Activated CD4-positive, CD25-positive, alpha-beta regulatory T cell treated with anti-CD3 and anti-CD28 coated beads, Interleukin-2, amount 50 U/mL, for 24 hours (primary cell): ENCODE results near the gene GPR153.
"Not testable (repeated sequence)": the region's sequence is repeated elsewhere in the genome, so short reads cannot be mapped to it uniquely, and the experiment has no call there.

Source experiments
- ATAC-seq, 2 donors: fragments of 150-1000 bp; cut with Tn5 transposase; one replicate each; pipeline ENCODE4 v1.10.0; 2021; ENCODE audit warnings: mild to moderate bottlenecking in 1 of 2, moderate library complexity in 1 of 2

Gene GPR153

GRCh38 chr1:6222636-6223035, 38.3 kb downstream of the GPR153 start:
- no peak for ATAC-seq

- no peak for ATAC-seq
Measured at GRCh38 chr1:6221210-6221784, 39.6 kb downstream of the GPR153 start.

GRCh38 chr1:6220236-6220635, 40.7 kb downstream of the GPR153 start:
- no peak for ATAC-seq

GRCh38 chr1:6219641-6220040, 41.3 kb downstream of the GPR153 start:
- ATAC-seq, result not testable (repeated sequence)

- no peak for ATAC-seq
Measured at GRCh38 chr1:6218375-6219164, 42.3 kb downstream of the GPR153 start.

- ATAC-seq, result no peak
Measured at GRCh38 chr1:6212193-6212959, 48.5 kb downstream of the GPR153 start.

GRCh38 chr1:6211731-6212130, 49.2 kb downstream of the GPR153 start:
- no peak for ATAC-seq

- no peak for ATAC-seq
Measured at GRCh38 chr1:6210591-6211355, 50.1 kb downstream of the GPR153 start.

- peak; percentile 12 to 18 for ATAC-seq
Measured at GRCh38 chr1:6209661-6210580, 51.0 kb downstream of the GPR153 start.

GRCh38 chr1:6208723-6209660, 51.9 kb downstream of the GPR153 start:
- peak; percentile 10 to 26 for ATAC-seq

GRCh38 chr1:6207921-6208320, 53.0 kb downstream of the GPR153 start:
- no peak for ATAC-seq

GRCh38 chr1:6207075-6207885, 53.6 kb downstream of the GPR153 start:
- ATAC-seq, result no peak

GRCh38 chr1:6206520-6206855, 54.4 kb downstream of the GPR153 start:
- ATAC-seq, result no peak

GRCh38 chr1:6205849-6206519, 54.9 kb downstream of the GPR153 start, which contains the start of gene RNF207:
Gene RNF207, plus strand, starts transcription at chr1:6206119. Its CDS starts 417 bp downstream, at chr1:6206536.
- peak; percentile 84 to 85 for ATAC-seq

- ATAC-seq, result no peak
Measured at GRCh38 chr1:6202256-6202655, 58.6 kb downstream of the GPR153 start.

- ATAC-seq, result no peak
Measured at GRCh38 chr1:6200188-6200809, 60.6 kb downstream of the GPR153 start.

GRCh38 chr1:6199298-6200187, 61.4 kb downstream of the GPR153 start, which contains the start of gene RPL22:
Gene RPL22, minus strand, starts transcription at chr1:6199595. Its CDS starts 22 bp downstream, at chr1:6199573.
- peak; percentile 97 to 98 for ATAC-seq
